ENCODE results near the gene PAK6.

GRCh38 chr15:40307421-40308211 lies 68.8 kb downstream of the PAK6 start, which contains the start of gene PLCB2:
- TF ChIP-seq CTCF (IDR thresholded peaks at IDR 0.05; ENCODE audit: low read length) (peak; percentile 29; the same call in 1 of the 2 replicates), EZH2 (optimal IDR thresholded peaks at IDR 0.05; ENCODE audit: low read depth, low read length) (no peak), EZH2phosphoT487 (IDR thresholded peaks at IDR 0.05; ENCODE audit: low read length) (no peak)
